Nephron (organoid): ENCODE data around the gene QRFP.

ENCODE experiments used
- H3K27ac Mint-ChIP-seq, 3 experiments: 2 replicates each; pipeline ENCODE4 v1.8.0; 2020; ENCODE audit warnings: mixed read lengths in 3 of 3, mild to moderate bottlenecking in 2 of 3, moderate library complexity in 1 of 3
- H3K27me3 Mint-ChIP-seq: 2 replicates; pipeline ENCODE4 v1.8.0; 2021; ENCODE audit warnings: low read depth, mild to moderate bottlenecking, moderate library complexity, mixed read lengths
- H3K36me3 Mint-ChIP-seq: 2 replicates; pipeline ENCODE4 v1.8.0; 2020; ENCODE audit warnings: low read depth, mixed read lengths
- H3K4me1 Mint-ChIP-seq: 2 replicates; pipeline ENCODE4 v1.8.0; 2020; ENCODE audit warnings: mixed read lengths
- H3K4me3 Mint-ChIP-seq, 3 experiments: 2 replicates each; pipeline ENCODE4 v1.8.0; 2020; ENCODE audit warnings: mild to moderate bottlenecking in 3 of 3, mixed read lengths in 3 of 3, moderate library complexity in 2 of 3
- H3K9me3 Mint-ChIP-seq: 2 replicates; pipeline ENCODE4 v1.8.0; 2020; ENCODE audit warnings: mixed read lengths
- CTCF ChIP-seq, 3 experiments: fragments of 200-600 bp; sonication (generic); IDR thresholded peaks; one replicate each; pipeline ENCODE4 v1.5.0; 2021; ENCODE audit warnings: antibody characterized with exemption in 3 of 3; ENCODE audit not compliant: unreplicated experiment in 3 of 3

Gene QRFP

GRCh38 chr9:130896233-130897014, at the start of gene QRFP:
QRFP (minus strand) TSS chr9:130896812; CDS start chr9:130893838, 2,974 bp downstream.
- Mint-ChIP-seq H3K27ac (no peak within 1 kb of the TSS), H3K27me3 (peaks cover 17% of the 10 kb centered on the region)
- TF ChIP-seq CTCF (IDR thresholded peaks at IDR 0.05; ENCODE audit: unreplicated experiment in 3 of 3) = no peak

GRCh38 chr9:130945173-130945572, 48.6 kb upstream of the QRFP start:
- no peak overlapping the region for H3K27ac Mint-ChIP-seq
- H3K4me3 Mint-ChIP-seq = no peak overlapping the region
- H3K27me3 Mint-ChIP-seq = peaks cover 93% of the 10 kb centered on the region
- no peaks in the 10 kb centered on the region for H3K36me3 Mint-ChIP-seq
- no peaks in the 10 kb centered on the region for H3K4me1 Mint-ChIP-seq
- peaks cover 8% of the 10 kb centered on the region for H3K9me3 Mint-ChIP-seq
- no peak for TF ChIP-seq CTCF (IDR thresholded peaks at IDR 0.05; ENCODE audit: unreplicated experiment in 3 of 3)

More at GRCh38 chr9:130896233-130897014, at the start of gene QRFP:
- H3K9me3 Mint-ChIP-seq = no peaks in the 10 kb centered on the region
- peaks cover 5% of the 10 kb centered on the region for H3K36me3 Mint-ChIP-seq
- H3K4me3 Mint-ChIP-seq = no peak within 1 kb of the TSS
- peaks cover 21% of the 10 kb centered on the region for H3K4me1 Mint-ChIP-seq

GRCh38 chr9:130944510-130945058, 48.0 kb upstream of the QRFP start:
- Mint-ChIP-seq H3K9me3 (peaks cover 4% of the 10 kb centered on the region), H3K4me3 (no peak overlapping the region), H3K4me1 (no peaks in the 10 kb centered on the region), H3K27ac (no peak overlapping the region), H3K27me3 (peaks cover 93% of the 10 kb centered on the region), H3K36me3 (no peaks in the 10 kb centered on the region)
- TF ChIP-seq CTCF (IDR thresholded peaks at IDR 0.05; ENCODE audit: unreplicated experiment in 3 of 3) = no peak

- TF ChIP-seq CTCF (IDR thresholded peaks at IDR 0.05; ENCODE audit: unreplicated experiment in 3 of 3) = no peak
- Mint-ChIP-seq H3K4me3 (no peak overlapping the region), H3K36me3 (no peaks in the 10 kb centered on the region), H3K4me1 (no peaks in the 10 kb centered on the region), H3K27ac (no peak overlapping the region), H3K27me3 (peaks cover 90% of the 10 kb centered on the region), H3K9me3 (no peaks in the 10 kb centered on the region)
Measured at GRCh38 chr9:130943777-130944176, 47.2 kb upstream of the QRFP start.

- no peak for TF ChIP-seq CTCF (IDR thresholded peaks at IDR 0.05; ENCODE audit: unreplicated experiment in 3 of 3)
- Mint-ChIP-seq H3K4me3 (no peak overlapping the region), H3K9me3 (no peaks in the 10 kb centered on the region), H3K4me1 (no peaks in the 10 kb centered on the region), H3K27me3 (peaks cover 86% of the 10 kb centered on the region), H3K27ac (no peak overlapping the region), H3K36me3 (no peaks in the 10 kb centered on the region)
Measured at GRCh38 chr9:130943221-130943620, 46.6 kb upstream of the QRFP start.

GRCh38 chr9:130942679-130943078, 46.1 kb upstream of the QRFP start:
- H3K27ac Mint-ChIP-seq = no peak overlapping the region
- no peaks in the 10 kb centered on the region for H3K4me1 Mint-ChIP-seq
- H3K9me3 Mint-ChIP-seq = no peaks in the 10 kb centered on the region
- peaks cover 85% of the 10 kb centered on the region for H3K27me3 Mint-ChIP-seq
- no peak for TF ChIP-seq CTCF (IDR thresholded peaks at IDR 0.05; ENCODE audit: unreplicated experiment in 3 of 3)
- H3K36me3 Mint-ChIP-seq = no peaks in the 10 kb centered on the region
- no peak overlapping the region for H3K4me3 Mint-ChIP-seq
